Measurements from ENCODE around the gene CHPF2.

DNA sequence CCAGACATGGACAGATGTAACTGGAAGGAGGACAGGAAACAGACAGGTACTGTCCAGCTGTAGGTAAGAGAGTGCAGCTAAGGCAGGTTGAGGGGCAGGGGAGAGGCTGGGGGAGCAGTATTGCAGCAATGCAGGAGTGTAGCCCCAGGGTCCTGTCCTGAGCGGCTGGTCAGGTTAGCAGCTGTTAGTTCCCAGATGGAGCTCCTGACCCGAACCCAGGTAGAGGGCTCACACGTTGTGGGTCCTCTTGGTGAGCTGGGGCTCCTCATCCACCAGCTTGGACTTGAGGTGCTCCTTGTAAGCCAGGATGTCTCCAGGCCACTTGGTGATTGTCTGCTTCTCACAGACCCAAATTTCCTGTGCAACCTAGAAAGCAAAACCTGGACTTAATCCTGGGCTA lies 18.5 kb upstream of the CHPF2 start:
- no peak for TF ChIP-seq POLR2A (IDR thresholded peaks at IDR 0.05)
- TF ChIP-seq, protein P1, sequence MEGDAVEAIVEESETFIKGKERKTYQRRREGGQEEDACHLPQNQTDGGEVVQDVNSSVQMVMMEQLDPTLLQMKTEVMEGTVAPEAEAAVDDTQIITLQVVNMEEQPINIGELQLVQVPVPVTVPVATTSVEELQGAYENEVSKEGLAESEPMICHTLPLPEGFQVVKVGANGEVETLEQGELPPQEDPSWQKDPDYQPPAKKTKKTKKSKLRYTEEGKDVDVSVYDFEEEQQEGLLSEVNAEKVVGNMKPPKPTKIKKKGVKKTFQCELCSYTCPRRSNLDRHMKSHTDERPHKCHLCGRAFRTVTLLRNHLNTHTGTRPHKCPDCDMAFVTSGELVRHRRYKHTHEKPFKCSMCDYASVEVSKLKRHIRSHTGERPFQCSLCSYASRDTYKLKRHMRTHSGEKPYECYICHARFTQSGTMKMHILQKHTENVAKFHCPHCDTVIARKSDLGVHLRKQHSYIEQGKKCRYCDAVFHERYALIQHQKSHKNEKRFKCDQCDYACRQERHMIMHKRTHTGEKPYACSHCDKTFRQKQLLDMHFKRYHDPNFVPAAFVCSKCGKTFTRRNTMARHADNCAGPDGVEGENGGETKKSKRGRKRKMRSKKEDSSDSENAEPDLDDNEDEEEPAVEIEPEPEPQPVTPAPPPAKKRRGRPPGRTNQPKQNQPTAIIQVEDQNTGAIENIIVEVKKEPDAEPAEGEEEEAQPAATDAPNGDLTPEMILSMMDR (IDR thresholded peaks at IDR 0.05 in 4 of 5, conservative IDR thresholded peaks at IDR 0.05 in 1 of 5) = no peak

Data from gastrocnemius medialis (tissue), 4 donors.